ENCODE results near the gene FAR2.

- TF ChIP-seq CTCF (IDR thresholded peaks at IDR 0.05): no peak
- no peak for TF ChIP-seq POLR2A (IDR thresholded peaks at IDR 0.05)
Measured at GRCh38 chr12:29343022-29343799, 194.1 kb downstream of the FAR2 start.
